Measurements from ENCODE around the gene MLKL.

DNA sequence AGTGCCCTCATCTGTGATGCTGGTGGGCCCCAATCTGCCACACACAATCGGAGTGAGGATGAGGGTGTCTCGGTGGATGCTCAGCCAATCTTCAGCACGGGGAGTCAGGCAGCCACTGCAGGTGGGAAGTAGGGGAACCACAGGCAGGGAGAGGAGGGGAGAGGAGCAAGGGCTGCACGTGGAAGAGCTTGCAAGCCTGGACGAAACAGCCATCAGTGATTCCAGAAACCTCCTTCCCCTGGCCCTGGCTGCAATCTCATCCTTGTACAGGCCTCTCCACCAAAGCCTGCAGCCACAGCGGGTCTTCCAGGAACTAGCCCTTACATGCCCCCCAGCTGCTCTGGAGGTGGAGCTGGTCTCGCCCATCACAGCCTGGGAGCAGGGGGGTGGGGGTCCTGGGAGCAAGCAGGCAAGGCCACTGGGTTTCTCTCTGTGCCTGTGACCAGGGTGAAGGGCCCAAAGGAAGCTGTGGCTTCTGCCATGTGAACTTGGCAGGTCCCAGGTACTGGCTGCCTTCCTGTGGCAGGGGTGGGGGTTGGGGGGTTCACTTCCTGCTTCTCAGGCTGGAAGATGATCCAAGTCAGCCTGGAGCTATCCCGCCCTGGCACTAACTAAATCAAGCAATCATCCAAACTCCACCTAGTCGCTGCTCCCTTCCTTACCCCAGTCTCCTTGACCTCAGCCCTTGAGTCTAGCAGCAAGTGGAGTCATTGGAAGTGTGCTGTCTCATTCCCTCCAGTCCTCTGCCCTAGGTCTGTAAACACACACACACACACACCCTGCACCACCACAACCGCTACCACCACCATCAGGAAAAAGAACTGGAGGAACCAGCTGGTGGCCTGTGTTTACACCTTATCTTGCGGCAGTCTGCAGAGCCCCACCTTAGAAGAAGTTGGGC is 29.4 kb upstream of the MLKL start:
- TF ChIP-seq POLR2A (IDR thresholded peaks at IDR 0.05; ENCODE audit: low read length) (no peak), GATA1 (IDR thresholded peaks at IDR 0.05; ENCODE audit: low read depth, low read length) (no peak)

Data from erythroblast (primary cell).